HepG2 (cell line): Measurements from ENCODE around the gene TRMT1. TPM values are rescaled to one million over a fixed set of nuclear protein-coding genes. Genes with fewer than 3 reads are reported as not detected.

Source experiments
- HOXA3 ChIP-seq: sonication (generic); formaldehyde crosslinking; IDR thresholded peaks from 2 replicates; pipeline ENCODE4 v1.5.0; 2020; ENCODE audit warnings: missing genetic modification reagents
- RXRB ChIP-seq: IDR thresholded peaks from 2 replicates; pipeline ENCODE4 v1.6.1; 2016; ENCODE audit warnings: borderline replicate concordance, missing genetic modification reagents, missing compliant biosample characterization
- SMARCC2 ChIP-seq: fragments of 450-650 bp; IDR thresholded peaks from 2 replicates; pipeline ENCODE4 v1.6.1; 2017; ENCODE audit warnings: antibody characterized with exemption, mild to moderate bottlenecking
- SRF ChIP-seq: IDR thresholded peaks from 2 replicates; pipeline ENCODE4 v1.6.1; 2011; ENCODE audit warnings: mild to moderate bottlenecking, low read depth, low read length, moderate library complexity
- TBL1XR1 ChIP-seq: fragments of 150-350 bp; IDR thresholded peaks from 2 replicates; pipeline ENCODE4 v1.6.1; 2014; ENCODE audit warnings: borderline replicate concordance, low read length; ENCODE audit not compliant: partially characterized antibody
- TMF1 ChIP-seq: sonication (generic); formaldehyde crosslinking; IDR thresholded peaks from 2 replicates; pipeline ENCODE4 v1.8.1; 2022; ENCODE audit warnings: low read depth, missing genetic modification reagents
- U2AF2 ChIP-seq: fragments of 200-400 bp; formaldehyde crosslinking; IDR thresholded peaks from 2 replicates; pipeline ENCODE4 v1.6.1; 2017; ENCODE audit warnings: low read depth, mild to moderate bottlenecking, low read length
- ZFP62 ChIP-seq: sonication (generic); formaldehyde crosslinking; IDR thresholded peaks from 2 replicates; pipeline ENCODE4 v1.4.0; 2020; ENCODE audit warnings: missing genetic modification reagents
- ZFP90 ChIP-seq: sonication (generic); formaldehyde crosslinking; IDR thresholded peaks from 2 replicates; pipeline ENCODE4 v1.8.0; 2022; ENCODE audit warnings: missing genetic modification reagents, mild to moderate bottlenecking, inconsistent platforms, borderline replicate concordance
- ZNF260 ChIP-seq: sonication (generic); formaldehyde crosslinking; IDR thresholded peaks from 2 replicates; pipeline ENCODE4 v1.4.0; 2020; ENCODE audit warnings: missing genetic modification reagents, low read depth, mild to moderate bottlenecking, borderline replicate concordance
- ZNF33A ChIP-seq: sonication (generic); formaldehyde crosslinking; IDR thresholded peaks from 2 replicates; pipeline ENCODE4 v1.5.1; 2020; ENCODE audit warnings: missing genetic modification reagents, mild to moderate bottlenecking, moderate library complexity, borderline replicate concordance
- ZNF598 ChIP-seq: sonication (generic); formaldehyde crosslinking; IDR thresholded peaks from 2 replicates; pipeline ENCODE4 v1.5.1; 2020; ENCODE audit warnings: mild to moderate bottlenecking, missing genetic modification reagents, borderline replicate concordance
- ZNF761 ChIP-seq: sonication (generic); formaldehyde crosslinking; conservative IDR thresholded peaks from 2 replicates; pipeline ENCODE4 v1.4.0; 2020; ENCODE audit warnings: mild to moderate bottlenecking, missing genetic modification reagents
- ZNF775 ChIP-seq: sonication (generic); formaldehyde crosslinking; IDR thresholded peaks from 2 replicates; pipeline ENCODE4 v1.4.0; 2020; ENCODE audit warnings: missing genetic modification reagents, mild to moderate bottlenecking, moderate library complexity, borderline replicate concordance
- polyA plus RNA-seq, 8 experiments: library from polyadenylated mRNA; depleted of rRNA in 3 of 8; stranded (reverse) in 7 of 8; unstranded in 1 of 8; fragments of >200 nt; fragmentation: Illumina TruSeq in 4 of 8; extraction: Trizol in 4 of 8; gene quantifications; 2 replicates each; pipeline versions ENCODE4 v1.2.1 to v1.2.3, GENCODE V29; 2011 to 2016; ENCODE audit warnings: low read depth in 4 of 8, missing spikeins in 1 of 8, mixed read lengths in 1 of 8; ENCODE audit not compliant: insufficient read depth in 1 of 8
- total RNA-seq, 5 experiments: library from RNA; depleted of rRNA; stranded (reverse); fragments of >200 nt; fragmentation: Illumina TruSeq; extraction: Trizol; gene quantifications; 2 replicates each; pipeline ENCODE4 v1.2.3, GENCODE V29; 2016; ENCODE audit warnings: low read depth in 1 of 5
- TF ChIP-seq, protein P1 (sequence below): IDR thresholded peaks from 2 replicates; pipeline ENCODE4 v1.6.1; 2016; ENCODE audit warnings: mild to moderate bottlenecking, missing biosample characterization, missing genetic modification reagents
- TF ChIP-seq, protein P2 (sequence below): sonication (generic); formaldehyde crosslinking; conservative IDR thresholded peaks from 2 replicates; pipeline ENCODE4 v1.8.0; 2022; ENCODE audit warnings: missing genetic modification reagents
- TF ChIP-seq, protein P3 (sequence below): sonication (generic); formaldehyde crosslinking; conservative IDR thresholded peaks from 2 replicates; pipeline ENCODE4 v1.8.1; 2023; ENCODE audit warnings: missing genetic modification reagents
- TF ChIP-seq, protein P4 (sequence below): sonication (generic); formaldehyde crosslinking; IDR thresholded peaks from 2 replicates; pipeline ENCODE4 v1.4.0; 2020; ENCODE audit warnings: mild to moderate bottlenecking, missing genetic modification reagents
- TF ChIP-seq, protein P5 (sequence below): sonication (generic); formaldehyde crosslinking; IDR thresholded peaks from 2 replicates; pipeline ENCODE4 v1.8.1; 2023; ENCODE audit warnings: mild to moderate bottlenecking, missing genetic modification reagents, borderline replicate concordance
- TF ChIP-seq, protein P6 (sequence below): sonication (generic); formaldehyde crosslinking; IDR thresholded peaks from 2 replicates; pipeline ENCODE4 v1.4.0; 2020; ENCODE audit warnings: missing genetic modification reagents, borderline replicate concordance

TRMT1 gene
- total and polyA plus RNA-seq, 2 of the 13 experiments (the other 11 are each of a cell fraction or from before 2014, with no cell fraction given), result 35.5 to 44.1 TPM

DNA sequence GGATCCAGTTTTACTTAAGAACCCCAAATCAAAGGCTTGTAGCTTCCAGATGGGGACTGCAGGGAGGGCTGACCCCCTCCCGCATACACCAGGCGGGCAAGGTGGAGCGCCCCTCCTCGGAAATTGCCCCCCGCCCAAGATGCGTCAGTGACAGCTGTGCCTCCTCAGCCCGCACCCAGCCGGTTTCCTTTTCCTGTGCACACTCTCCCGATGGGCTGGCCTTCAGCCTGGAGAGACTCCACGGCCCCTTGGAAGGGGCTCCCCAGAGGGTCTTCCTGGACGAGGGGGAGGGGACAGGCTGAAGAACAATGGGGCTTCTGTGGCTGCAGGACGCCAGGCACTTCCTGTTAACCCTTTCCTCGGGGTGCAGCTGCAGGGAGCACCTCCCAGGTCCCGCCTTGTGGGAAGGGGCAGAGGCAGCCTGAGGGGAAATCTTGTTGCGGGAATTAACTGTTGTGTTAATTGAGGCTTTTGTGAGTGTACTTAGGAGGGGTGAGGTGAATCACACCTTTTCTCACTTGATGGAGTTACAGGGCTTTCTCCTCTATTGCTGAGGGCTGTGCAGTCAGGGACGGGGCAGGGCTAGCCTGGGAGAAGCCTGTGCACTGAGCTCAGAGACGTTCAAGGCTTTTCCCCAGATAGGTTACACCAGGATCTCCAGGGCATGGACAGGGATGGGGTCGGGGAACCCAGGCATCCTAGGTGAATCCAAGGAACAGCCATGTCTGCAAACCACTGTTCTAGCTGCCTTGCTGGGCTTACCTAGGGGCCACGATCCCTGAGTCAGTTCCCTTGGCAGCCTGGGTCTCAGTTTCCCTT, 48.0 kb upstream of the TRMT1 start (continued):
- TF ChIP-seq SRF (0 out of 2 replicates have a peak, but pooled peaks have one; percentile 46), ZNF33A (CRISPR knock-in tag) (no peak), ZFP90 (CRISPR knock-in tag) (peak; percentile 68; the same call in 1 of the 2 replicates), ZNF598 (CRISPR knock-in tag) (no peak; the same call in 1 of the 2 replicates), U2AF2 (no peak), TMF1 (CRISPR knock-in tag) (no peak), HOXA3 (peak; percentile 90), ZNF775 (CRISPR knock-in tag) (no peak), TBL1XR1 (no peak), ZNF761 (no peak), ZFP62 (CRISPR knock-in tag) (no peak), ZNF260 (CRISPR knock-in tag) (no peak), RXRB (CRISPR knock-in tag) (peak; percentile 77), SMARCC2 (no peak)
- TF ChIP-seq, protein P1, sequence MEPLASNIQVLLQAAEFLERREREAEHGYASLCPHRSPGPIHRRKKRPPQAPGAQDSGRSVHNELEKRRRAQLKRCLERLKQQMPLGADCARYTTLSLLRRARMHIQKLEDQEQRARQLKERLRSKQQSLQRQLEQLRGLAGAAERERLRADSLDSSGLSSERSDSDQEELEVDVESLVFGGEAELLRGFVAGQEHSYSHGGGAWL, result no peak
- TF ChIP-seq, protein P2, sequence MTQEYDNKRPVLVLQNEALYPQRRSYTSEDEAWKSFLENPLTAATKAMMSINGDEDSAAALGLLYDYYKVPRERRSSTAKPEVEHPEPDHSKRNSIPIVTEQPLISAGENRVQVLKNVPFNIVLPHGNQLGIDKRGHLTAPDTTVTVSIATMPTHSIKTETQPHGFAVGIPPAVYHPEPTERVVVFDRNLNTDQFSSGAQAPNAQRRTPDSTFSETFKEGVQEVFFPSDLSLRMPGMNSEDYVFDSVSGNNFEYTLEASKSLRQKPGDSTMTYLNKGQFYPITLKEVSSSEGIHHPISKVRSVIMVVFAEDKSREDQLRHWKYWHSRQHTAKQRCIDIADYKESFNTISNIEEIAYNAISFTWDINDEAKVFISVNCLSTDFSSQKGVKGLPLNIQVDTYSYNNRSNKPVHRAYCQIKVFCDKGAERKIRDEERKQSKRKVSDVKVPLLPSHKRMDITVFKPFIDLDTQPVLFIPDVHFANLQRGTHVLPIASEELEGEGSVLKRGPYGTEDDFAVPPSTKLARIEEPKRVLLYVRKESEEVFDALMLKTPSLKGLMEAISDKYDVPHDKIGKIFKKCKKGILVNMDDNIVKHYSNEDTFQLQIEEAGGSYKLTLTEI (CRISPR knock-in tag), result no peak
- TF ChIP-seq, protein P3, sequence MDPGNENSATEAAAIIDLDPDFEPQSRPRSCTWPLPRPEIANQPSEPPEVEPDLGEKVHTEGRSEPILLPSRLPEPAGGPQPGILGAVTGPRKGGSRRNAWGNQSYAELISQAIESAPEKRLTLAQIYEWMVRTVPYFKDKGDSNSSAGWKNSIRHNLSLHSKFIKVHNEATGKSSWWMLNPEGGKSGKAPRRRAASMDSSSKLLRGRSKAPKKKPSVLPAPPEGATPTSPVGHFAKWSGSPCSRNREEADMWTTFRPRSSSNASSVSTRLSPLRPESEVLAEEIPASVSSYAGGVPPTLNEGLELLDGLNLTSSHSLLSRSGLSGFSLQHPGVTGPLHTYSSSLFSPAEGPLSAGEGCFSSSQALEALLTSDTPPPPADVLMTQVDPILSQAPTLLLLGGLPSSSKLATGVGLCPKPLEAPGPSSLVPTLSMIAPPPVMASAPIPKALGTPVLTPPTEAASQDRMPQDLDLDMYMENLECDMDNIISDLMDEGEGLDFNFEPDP (CRISPR knock-in tag), result no peak
- TF ChIP-seq, protein P4, sequence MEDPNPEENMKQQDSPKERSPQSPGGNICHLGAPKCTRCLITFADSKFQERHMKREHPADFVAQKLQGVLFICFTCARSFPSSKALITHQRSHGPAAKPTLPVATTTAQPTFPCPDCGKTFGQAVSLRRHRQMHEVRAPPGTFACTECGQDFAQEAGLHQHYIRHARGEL, result no peak
- TF ChIP-seq, protein P5, sequence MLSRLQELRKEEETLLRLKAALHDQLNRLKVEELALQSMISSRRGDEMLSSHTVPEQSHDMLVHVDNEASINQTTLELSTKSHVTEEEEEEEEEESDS (CRISPR knock-in tag), result no peak
- TF ChIP-seq, protein P6, sequence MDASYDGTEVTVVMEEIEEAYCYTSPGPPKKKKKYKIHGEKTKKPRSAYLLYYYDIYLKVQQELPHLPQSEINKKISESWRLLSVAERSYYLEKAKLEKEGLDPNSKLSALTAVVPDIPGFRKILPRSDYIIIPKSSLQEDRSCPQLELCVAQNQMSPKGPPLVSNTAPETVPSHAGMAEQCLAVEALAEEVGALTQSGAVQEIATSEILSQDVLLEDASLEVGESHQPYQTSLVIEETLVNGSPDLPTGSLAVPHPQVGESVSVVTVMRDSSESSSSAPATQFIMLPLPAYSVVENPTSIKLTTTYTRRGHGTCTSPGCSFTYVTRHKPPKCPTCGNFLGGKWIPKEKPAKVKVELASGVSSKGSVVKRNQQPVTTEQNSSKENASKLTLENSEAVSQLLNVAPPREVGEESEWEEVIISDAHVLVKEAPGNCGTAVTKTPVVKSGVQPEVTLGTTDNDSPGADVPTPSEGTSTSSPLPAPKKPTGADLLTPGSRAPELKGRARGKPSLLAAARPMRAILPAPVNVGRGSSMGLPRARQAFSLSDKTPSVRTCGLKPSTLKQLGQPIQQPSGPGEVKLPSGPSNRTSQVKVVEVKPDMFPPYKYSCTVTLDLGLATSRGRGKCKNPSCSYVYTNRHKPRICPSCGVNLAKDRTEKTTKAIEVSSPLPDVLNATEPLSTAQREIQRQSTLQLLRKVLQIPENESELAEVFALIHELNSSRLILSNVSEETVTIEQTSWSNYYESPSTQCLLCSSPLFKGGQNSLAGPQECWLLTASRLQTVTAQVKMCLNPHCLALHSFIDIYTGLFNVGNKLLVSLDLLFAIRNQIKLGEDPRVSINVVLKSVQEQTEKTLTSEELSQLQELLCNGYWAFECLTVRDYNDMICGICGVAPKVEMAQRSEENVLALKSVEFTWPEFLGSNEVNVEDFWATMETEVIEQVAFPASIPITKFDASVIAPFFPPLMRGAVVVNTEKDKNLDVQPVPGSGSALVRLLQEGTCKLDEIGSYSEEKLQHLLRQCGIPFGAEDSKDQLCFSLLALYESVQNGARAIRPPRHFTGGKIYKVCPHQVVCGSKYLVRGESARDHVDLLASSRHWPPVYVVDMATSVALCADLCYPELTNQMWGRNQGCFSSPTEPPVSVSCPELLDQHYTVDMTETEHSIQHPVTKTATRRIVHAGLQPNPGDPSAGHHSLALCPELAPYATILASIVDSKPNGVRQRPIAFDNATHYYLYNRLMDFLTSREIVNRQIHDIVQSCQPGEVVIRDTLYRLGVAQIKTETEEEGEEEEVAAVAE (CRISPR knock-in tag), result 0 out of 2 replicates have a peak, but pooled peaks have one; percentile 41
